SHP77 treated with DMSO at 0.1 percent for 48 hours (cell line): ENCODE results near the gene LILRA6.
"Not testable (repeated sequence)": the region's sequence is repeated elsewhere in the genome, so short reads cannot be mapped to it uniquely, and the experiment has no call there.

ENCODE experiments used
- DNase-seq: peaks from one replicate; lab custom pipeline; 2025; lab: John Stamatoyannopoulos, UW

Gene LILRA6

DNA sequence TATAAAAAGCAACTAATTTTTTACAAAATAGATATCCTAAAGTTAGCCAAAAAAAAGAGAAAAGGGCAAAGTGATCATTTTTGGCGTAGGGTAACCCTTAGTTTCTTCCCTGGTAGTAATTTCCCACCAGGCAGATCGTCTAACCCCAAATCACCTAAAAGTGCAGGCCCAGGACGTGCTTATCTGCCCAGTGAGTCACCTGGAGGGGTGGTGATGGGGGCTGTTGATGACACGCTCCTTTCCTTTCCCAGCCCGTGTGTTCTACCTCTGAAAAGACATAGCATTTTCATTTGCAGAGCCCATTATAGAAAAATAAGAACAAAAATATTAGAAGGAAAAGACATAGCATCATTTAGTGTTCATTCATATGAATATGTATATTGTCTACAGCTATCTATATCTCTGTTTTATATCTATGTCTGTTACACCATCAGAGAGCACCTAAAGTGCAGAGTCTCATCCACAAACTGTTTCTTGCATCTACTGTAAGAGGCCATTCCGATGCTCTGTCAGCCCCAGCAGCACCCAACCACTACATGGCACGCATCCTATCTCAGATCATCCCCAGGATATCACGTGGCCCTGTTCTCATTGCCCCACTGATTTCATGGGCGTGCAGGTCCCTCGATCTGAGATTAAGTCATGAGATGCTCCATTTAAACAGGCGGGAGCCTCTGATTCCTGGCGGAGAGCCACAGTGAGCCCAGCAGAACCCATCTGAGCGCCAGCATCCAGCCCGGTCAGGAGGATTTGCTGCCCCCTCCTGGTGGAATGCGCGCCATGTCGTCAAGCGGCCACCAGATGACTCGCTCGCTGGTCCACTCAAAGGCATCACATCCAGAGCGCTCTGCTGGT, 11.3 kb downstream of the LILRA6 start:
- peak; percentile 55 for DNase-seq

DNA sequence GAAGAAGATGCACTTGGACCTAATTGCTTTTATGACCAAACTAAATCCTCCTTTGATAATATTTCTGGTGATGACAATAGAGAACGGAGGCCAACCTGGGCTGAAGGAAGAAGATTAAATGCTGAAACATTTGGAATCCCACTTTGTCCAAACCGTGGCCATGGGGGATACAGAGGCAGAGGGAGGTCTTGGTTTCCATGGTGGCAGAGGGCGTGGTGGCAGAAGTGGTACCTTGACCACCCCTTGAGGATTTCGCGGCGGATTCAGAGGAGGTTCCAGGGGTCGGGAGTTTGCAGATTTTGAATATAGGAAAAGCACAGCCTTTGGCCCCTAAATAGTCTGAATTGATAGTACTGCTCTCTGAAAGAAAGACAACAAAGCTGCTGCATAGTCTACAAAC, 12.6 kb downstream of the LILRA6 start:
- DNase-seq, result no peak

DNA sequence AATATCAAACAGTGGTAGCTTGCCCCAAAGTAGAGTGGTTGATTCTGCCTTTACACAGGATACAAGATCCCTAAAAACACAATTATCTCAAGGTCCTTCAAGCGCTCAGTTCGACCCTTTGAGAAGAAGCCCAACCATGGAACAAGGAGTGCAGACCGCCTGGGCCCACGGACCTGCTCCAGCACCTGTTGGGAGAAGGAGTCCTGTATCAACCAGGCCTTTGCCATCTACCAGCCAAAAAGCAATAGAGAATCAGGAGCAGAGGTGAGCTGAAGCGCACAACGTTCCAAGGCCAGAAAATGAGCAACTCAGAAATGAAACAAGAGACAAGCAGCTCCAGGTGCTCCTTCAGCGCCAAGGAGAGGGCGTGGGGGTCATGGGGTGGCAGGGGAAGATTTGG, 13.4 kb downstream of the LILRA6 start:
- DNase-seq, result no peak

DNA sequence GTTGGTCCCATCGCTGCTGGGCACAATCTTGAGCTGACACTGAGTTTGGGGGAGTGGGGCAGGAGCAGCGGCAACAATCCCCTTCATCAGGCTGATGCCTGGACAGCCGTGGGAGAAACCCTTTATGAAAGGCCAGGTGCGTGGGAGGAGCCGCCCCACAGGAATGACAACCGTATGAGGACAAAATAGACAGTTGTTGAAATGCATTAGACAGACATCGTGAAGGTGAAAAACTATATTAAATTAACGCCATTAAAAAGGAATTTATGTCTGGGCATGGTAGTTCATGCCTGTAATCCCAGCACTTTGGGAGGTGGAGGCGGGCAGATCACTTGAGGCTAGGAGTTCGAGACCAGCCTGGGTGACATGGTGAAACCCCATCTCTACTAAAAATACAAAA, 18.0 kb downstream of the LILRA6 start:
- DNase-seq, result not testable (repeated sequence)

DNA sequence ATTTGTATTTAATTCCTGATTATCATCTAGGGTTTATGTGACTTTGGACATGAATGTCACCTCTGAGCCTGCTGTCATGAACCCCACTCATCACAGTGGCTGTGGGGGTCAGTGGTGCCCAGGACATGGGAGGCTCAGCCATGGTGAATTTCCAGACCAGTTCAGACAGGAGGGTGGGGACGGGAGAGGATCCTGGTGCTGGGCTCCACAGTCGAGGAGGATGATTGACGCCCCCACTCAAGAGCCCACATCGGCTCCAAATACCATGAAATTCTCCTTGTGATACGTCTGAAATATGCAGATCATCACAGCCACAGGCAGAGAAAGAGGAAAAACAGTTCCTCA, 18.7 kb downstream of the LILRA6 start:
- not testable (repeated sequence) for DNase-seq

DNA sequence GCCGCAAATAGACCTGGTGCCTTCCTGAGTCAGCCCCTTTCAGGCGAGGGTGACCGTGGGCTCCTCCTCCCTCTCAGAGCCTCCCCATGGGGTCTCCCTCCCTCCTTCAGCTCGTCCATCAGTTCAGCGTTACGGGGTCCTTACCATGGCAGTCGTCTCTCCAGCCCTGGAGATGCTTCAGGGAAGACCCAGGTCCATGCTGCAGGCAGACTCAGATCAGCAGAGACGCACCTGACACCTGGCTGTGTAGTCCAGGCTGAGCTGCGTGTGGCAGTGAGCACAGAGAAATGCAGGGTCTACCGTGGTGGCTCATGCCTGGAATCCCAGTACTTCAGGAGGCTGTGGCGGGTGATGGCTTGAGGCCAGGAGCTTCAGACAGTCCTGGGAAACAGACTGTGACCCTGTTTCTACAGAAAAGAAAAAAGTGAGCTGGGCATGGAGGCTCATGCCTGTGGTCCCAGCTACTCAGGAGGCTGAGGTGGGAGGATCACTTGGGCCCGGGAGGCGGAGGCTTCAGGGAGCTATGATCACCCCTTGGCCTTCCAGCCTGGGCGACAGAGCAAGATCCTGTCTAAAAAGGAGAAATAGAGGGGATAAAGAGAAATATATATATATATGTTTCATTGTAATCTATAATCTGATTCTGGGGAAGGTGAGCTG, 19.2 kb downstream of the LILRA6 start:
- not testable (repeated sequence) for DNase-seq

DNA sequence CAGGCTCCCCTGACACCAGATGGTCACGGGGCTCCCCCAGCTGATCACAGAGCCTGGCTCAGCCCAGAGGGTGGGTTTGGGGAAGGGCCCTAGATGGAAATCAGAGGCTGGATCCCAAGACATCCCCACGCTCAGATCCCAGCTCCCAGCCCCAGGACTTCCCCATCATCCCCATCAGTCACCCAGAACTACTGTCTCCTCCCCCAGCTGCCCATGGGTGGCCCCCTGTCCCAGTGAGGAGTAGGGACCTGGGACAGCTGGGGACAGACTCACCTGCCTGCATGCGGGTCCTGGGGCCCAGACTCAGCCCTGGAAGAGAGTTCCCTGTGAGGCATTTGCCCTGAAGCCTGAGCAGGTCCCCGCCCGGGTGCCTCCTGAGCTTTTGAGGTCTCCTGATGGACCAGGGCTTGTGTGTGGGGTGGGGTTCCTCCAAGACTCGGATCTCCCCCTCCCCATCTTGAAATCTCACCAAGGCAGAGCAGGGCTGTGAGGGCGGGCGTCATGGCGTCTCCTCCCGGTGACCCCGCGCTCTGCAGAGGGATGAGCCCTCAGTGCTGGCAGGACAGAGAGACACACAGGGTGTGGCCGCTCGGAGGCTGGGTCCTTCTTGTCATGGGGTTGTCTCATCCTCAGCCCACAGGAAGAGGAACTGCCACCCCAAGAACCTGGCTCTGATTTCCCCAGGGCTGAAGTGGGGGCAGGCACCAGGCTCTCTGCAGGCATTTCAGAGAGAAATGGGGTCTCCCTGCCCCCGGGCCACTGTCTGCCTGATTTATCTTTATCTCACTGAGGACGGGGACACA, 19.9 kb downstream of the LILRA6 start, which contains the start of gene LILRB3:
LILRB3 (minus strand) TSS at position 534 of the 803 bp plus-strand sequence; CDS start at position 503, 31 bp downstream.
- not testable (repeated sequence) for DNase-seq

DNA sequence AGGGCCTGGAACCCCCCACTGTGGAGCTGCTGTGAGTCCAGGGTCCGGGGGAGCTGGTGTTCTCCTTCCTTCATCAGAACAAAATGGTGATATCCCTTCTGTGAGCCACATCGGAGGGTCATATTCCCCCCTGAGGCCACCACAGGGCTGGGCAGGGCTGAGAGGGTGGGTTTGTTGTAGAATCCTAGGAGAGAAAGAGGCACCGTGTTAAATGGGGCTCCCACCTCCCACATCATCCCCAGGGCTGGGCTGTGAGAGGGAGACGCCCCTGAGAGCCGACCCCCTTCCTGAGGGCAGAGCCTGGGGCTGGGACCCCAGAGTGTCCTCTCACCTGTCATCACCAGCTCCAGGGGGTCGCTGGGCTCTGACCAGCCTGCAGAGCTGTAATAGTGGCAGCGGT, 20.6 kb downstream of the LILRA6 start:
- DNase-seq, result not testable (repeated sequence)

DNA sequence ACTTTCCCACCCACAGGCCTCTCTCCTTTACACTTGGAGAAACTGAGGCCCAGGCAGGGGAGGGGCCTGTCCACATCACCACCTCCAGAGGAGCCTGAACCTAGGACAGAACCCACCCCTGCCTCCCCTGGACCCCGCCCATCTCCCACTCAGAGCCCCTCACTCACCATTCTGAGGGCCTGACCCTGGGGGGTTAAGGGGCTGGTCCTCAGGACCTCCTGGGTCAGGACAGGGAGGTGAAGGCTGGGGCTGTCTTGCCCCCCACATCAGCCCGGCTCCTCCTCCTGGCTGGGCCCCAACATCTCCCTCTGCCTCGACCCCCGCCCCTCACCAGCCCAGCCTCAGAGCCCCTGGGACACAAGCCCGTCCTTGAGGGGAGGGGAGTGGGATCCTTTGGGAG, 22.9 kb downstream of the LILRA6 start:
- DNase-seq, result not testable (repeated sequence)

DNA sequence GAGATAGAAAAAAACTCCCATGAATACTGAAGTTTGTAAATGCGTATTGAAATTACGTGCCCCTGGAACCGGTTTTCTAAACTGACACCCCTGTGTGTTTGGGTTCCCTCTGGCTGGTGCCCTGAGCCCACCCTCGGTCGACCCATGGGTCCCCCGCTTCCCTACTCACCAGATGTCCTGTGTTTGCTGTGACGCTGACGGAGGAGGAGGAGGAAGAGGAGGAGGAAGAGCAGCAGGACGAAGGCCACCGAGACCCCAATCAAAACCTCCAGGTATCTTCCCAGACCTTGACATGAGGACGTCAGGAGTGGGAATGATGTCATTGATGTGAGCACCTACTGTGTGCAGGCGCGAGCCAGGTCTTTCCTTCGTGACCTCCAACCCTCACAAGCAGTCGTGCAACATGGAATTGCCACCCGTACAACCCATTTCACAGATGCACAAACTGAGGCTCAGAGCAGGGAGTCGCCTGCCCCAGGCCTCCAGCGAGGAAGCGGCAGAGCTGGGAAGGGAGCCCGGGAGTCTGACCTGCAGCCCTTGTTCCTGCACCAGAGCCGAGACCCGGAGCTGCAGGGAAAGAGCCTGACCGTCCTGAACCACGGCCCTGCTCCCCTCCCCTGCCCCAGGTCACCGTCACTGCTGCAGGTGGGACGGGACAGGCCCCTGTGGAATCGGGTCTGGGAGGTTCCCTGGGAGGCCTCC, 23.5 kb downstream of the LILRA6 start:
- no peak for DNase-seq

DNA sequence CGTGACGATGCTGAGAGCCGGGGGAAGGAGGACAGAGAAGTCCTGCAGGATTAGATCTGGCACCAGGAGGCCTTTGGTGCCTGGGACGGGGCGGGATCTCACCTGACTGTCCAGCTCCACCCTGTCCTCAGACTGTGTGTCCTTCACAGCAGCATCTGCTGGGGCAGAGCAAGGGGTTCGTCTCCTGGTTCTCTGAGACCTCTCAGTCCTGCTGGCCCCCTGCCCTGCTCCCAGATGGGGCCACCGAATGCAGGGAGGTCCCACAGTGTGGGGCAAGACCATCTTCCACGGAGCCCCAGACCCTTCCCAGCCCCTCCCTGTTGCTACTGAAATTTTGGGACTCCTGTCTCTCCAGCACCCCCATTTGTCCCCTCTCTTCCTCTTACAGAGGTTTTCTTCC, 24.3 kb downstream of the LILRA6 start:
- DNase-seq, result no peak

DNA sequence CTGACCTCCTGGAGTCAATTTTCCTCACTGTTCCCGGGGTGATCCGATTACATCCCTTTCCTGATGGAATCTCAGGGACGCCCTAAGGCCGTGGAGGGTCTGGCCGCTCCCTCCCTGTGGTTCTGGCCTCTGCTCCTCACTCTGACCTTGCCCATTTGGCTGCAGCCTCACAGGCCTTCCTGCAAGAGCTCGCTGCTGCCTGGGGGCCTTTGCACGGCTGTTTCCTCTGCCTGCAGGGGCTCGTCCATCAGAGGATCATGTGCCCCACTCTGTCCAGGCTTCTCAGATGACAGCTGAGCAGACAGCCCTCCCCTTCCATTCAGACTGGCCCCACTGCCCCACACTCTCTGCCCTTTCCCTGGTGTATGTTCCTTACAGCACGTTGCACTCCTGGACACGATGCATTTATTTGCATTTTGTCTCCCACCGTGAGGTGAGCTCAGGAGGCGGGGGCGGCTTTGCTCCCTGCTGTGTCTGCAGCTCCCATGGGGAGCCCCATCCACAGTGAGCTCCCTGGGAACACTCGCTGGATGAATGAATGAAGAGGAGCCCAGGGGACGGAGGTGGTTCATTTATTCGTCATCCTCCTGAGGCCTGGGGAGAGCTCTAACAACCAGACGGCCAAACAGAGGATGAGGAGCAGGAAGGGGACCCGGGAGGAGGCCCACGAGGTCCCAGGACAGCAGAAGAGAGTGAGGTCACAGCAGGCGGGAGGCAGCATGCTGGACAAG, 24.9 kb downstream of the LILRA6 start:
- not testable (repeated sequence) for DNase-seq

DNA sequence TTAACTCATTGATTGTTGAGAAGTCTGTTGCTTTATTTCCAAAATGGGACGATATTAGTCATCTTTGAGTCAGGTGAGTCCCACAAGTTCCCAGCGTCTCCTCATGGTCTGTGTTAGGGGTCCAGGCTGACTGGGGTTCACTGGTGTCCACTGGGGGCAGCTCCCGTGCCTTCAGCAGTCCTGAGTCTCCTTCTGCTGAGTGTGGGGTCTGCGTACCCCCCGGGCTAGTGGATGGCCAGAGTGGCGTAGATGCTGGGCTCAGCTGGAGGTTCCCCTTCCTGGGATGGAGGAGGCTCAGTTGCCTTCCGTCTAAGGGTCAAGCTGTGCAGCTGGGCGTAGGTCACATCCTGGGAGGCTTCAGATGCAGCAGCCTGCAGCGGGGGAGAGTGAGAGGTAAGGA, 25.7 kb downstream of the LILRA6 start:
- no peak for DNase-seq

DNA sequence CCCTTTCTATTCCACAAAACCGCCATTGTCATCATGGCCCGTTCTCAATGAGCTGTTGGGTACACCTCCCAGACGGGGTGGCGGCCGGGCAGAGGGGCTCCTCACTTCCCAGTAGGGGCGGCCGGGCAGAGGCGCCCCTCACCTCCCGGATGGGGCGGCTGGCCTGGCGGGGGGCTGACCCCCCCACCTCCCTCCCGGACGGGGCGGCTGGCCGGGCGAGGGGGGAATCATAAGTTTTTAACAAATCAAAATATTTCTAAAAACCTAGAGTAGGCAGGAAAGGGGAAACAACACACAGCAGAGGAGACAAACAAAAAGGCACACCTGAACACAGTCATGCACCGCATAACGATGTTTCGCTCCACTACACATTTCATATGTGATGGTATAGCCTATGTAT, 27.9 kb downstream of the LILRA6 start:
- not testable (repeated sequence) for DNase-seq

DNA sequence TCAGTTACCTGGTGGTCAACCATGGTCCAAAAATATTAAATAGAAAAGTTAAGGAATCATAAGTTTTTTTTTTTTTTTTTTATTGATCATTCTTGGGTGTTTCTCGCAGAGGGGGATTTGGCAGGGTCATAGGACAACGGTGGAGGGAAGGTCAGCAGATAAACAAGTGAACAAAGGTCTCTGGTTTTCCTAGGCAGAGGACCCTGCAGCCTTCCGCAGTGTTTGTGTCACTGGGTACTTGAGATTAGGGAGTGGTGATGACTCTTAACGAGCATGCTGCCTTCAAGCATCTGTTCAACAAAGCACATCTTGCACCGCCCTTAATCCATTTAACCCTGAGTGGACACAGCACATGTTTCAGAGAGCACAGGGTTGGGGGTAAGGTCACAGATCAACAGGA, 28.4 kb downstream of the LILRA6 start:
- DNase-seq, result not testable (repeated sequence)

DNA sequence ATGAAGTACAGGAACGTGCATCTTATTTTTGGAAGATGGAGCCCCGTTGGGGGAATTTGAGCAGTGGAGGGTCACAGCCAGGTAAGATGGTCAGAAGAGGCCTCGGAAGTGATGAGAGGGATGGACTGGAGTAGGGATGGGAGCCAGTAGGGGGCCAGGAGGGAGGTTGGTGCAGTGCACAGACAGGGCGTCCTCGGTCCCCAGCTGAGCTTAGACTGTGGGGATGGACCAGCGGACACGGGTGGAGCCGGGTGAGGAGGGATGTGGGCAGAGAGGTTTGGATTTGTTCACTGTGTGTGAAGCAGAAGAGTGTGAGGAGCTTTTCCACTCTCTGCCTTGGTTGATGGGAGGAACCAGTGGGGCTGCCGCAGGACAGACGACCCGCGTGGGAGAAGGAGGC, 31.4 kb downstream of the LILRA6 start:
- no peak for DNase-seq

DNA sequence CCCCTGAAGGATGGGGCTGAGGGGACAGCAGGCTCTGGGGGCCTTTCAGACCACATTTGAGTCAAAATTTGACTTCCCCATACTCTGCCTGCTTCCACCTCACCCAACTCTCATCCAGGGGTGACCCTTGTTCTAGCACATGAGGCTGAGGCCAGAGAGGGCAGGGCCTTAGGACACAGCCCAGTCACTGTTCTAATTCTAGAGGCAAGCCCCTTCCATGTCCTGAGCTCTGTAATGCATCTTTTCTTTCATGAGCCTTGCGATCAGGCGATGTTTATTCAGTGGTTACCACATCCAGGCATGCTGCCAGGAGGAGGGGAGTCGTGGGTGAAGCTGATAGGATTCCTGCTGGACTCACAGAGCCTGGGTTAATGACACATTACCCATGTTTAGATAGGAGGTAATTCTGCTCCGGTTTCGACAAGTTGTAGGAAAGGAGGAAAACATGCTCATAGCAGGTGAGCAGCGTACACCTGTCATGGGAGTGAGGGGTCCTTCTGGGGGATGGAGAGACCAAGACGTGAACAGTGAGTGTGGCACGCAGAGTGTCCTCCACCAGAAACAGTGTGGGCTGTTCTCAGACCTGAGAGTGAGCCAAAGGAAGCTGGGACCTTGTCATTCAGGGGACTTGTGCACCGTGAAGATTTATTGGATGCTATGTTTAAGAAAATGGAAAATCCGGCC, 32.6 kb downstream of the LILRA6 start:
- DNase-seq, result peak; percentile 76

DNA sequence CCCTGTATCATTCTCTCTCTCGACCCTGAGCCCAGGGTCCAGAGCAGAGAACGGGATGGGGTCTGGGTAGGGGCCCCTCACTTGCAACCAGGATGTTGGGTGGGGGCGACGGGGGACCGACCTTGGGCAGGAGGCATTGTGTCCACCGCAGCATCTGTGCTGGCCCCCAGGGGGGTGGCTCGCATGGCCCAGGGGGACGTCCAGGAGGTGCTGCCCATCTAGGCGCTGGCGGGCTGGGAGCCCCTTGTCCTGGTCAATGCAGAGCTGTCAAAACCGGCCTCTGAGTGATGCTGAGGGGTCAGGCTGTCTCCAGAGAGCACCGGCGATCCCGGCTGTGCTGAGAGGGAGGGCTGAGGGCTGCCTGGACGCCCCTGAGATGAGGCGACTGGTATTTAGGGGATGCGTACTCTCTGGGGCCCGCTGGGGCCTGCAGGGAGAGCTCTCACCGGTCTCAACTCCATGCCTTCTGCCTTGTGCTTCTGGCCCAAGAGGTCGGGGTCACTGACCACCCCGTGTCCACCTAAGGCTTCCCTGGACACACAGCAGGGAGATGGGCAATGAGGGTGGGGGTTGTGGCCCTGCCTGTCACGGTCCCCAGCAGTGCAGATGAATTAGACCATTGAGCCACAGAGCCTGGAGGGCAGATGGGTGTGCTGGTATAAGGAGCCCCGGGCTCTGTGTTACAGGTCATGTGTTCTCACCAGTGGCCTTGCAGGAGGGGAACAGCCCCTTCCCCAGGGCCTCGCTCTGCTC, 33.4 kb downstream of the LILRA6 start:
- no peak for DNase-seq

DNA sequence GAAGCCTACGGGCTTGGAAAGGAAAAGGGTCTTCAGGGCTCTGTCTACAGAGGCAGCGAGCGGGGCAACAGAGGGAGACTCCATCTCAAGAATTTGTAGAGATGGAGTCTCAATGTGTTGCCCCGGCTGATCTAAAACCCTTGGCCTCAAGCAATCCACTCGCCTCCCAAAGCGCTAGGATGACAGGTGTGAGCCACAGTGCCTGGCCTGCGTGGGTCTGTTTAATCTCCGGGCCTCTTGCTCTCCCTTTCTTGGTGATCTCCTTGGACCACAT, 33.9 kb downstream of the LILRA6 start:
- DNase-seq, result no peak
